A673 (cell line): ENCODE data around the gene STX17. TPM values are rescaled to one million over a fixed set of nuclear protein-coding genes. Genes with fewer than 3 reads are reported as not detected.

Experiments used
- BruUV-seq: library from RNA; stranded (reverse); fragments of 400-500 nt; replicated peaks from 2 replicates; lab custom pipeline; 2021; lab: Mats Ljungman, UMichigan
- CTCF ChIA-PET: fragments of 300-600 bp; sonication (Branson Sonifier 250); formaldehyde crosslinking; loops from one replicate; lab custom pipeline; 2022; ENCODE audit warnings: antibody characterized with exemption; lab: Charles Lee
- POLR2A ChIA-PET: fragments of 300-600 bp; sonication (Branson Sonifier 250); formaldehyde crosslinking; loops from one replicate; lab custom pipeline; 2022; ENCODE audit warnings: antibody characterized with exemption; ENCODE audit not compliant: low non-redundant PET; lab: Charles Lee
- DNase-seq: peaks from one replicate; pipeline ENCODE4 v3.0.0-alpha.2; 2015; ENCODE audit warnings: low spot score
- H3K27ac ChIP-seq: fragments of 200-600 bp; sonication (generic); 2 replicates; pipeline ENCODE4 v1.5.1; 2016; ENCODE audit warnings: mixed run types, low read depth, mild to moderate bottlenecking, mixed read lengths, antibody characterized with exemption, low read length; ENCODE audit not compliant: poor library complexity, severe bottlenecking
- H3K27me3 ChIP-seq: fragments of 200-600 bp; sonication (generic); replicated peaks from 2 replicates; pipeline ENCODE4 v1.6.1; 2017; ENCODE audit warnings: mixed run types, low read depth, mild to moderate bottlenecking, mixed read lengths, antibody characterized with exemption, low read length; ENCODE audit not compliant: insufficient read depth, poor library complexity
- H3K36me3 ChIP-seq: fragments of 200-600 bp; sonication (generic); 2 replicates; pipeline ENCODE4 v1.6.1; 2016; ENCODE audit warnings: mixed run types, mild to moderate bottlenecking, mixed read lengths, antibody characterized with exemption, low read length; ENCODE audit not compliant: insufficient read depth, poor library complexity, severe bottlenecking
- H3K4me1 ChIP-seq: fragments of 200-600 bp; sonication (generic); 2 replicates; pipeline ENCODE4 v1.6.1; 2017; ENCODE audit warnings: mixed run types, mild to moderate bottlenecking, mixed read lengths, antibody characterized with exemption, low read length; ENCODE audit not compliant: insufficient read depth, poor library complexity, severe bottlenecking
- H3K4me3 ChIP-seq: fragments of 200-600 bp; sonication (generic); 2 replicates; pipeline ENCODE4 v1.5.1; 2016; ENCODE audit warnings: low read depth, mixed run types, mild to moderate bottlenecking, mixed read lengths, low read length; ENCODE audit not compliant: poor library complexity, severe bottlenecking
- H3K9me3 ChIP-seq: fragments of 200-600 bp; sonication (generic); 2 replicates; pipeline ENCODE4 v1.6.1; 2016; ENCODE audit warnings: mixed run types, low read depth, mild to moderate bottlenecking, mixed read lengths, antibody characterized with exemption, low read length; ENCODE audit not compliant: poor library complexity, severe bottlenecking
- EZH2 ChIP-seq: fragments of 200-600 bp; sonication (generic); IDR thresholded peaks from 2 replicates; pipeline ENCODE4 v1.6.1; 2017; ENCODE audit warnings: borderline replicate concordance, low read depth, mild to moderate bottlenecking, mixed read lengths, antibody characterized with exemption, low read length; ENCODE audit not compliant: poor library complexity, severe bottlenecking
- intact Hi-C: fragments of 100-400 bp; cut with micrococcal nuclease; formaldehyde crosslinking; loops from one replicate; pipeline ENCODE4 v1.10.0; 2022; ENCODE audit not compliant: unreplicated experiment
- total RNA-seq: library from RNA; stranded (reverse); gene quantifications from 2 replicates; pipeline ENCODE4 v1.2.3, GENCODE V29; 2021
- TF ChIP-seq, protein P1 (sequence below): fragments of 300-800, 200-600 bp; sonication (generic); conservative IDR thresholded peaks from 2 replicates; pipeline ENCODE4 v1.5.1; 2017; ENCODE audit warnings: low read depth, mild to moderate bottlenecking, antibody characterized with exemption, low read length, moderate library complexity, mixed read lengths

STX17 gene
- total RNA-seq, 1 experiment from 2014 or later = 20.9 TPM

DNA sequence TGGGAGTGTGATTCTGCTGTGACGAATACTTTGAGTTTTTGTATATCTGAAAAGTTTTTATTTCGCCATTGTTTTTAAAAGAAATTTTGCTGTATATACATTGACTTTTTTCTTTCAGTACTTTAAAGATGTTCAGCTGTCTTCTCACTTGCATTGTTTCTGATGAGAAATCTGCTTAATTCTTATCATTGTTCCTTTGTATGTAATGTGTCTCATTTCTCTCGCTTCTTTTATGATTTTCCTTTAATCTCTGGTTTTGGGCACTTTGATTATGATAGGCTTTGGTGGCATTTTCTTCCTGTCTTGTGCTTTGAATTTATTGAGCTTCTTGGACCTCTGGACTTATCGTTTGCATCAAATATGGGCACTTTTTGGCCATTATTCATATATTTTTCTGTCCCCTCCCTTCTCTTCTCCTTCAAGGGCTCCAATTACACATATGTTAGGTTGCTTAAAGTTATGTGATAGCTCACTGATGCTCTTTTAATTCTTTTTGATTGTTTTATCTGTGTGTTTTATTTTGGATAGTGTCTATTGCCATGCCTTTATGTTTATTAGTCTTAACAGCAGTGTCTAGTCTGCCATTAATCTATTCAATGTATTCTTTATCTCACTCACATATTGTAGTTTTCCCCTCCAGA is 30.6 kb downstream of the STX17 start:
- H3K4me3 ChIP-seq = no peak overlapping the region
- no peaks in the 10 kb centered on the region for H3K27me3 ChIP-seq
- TF ChIP-seq, protein P1, sequence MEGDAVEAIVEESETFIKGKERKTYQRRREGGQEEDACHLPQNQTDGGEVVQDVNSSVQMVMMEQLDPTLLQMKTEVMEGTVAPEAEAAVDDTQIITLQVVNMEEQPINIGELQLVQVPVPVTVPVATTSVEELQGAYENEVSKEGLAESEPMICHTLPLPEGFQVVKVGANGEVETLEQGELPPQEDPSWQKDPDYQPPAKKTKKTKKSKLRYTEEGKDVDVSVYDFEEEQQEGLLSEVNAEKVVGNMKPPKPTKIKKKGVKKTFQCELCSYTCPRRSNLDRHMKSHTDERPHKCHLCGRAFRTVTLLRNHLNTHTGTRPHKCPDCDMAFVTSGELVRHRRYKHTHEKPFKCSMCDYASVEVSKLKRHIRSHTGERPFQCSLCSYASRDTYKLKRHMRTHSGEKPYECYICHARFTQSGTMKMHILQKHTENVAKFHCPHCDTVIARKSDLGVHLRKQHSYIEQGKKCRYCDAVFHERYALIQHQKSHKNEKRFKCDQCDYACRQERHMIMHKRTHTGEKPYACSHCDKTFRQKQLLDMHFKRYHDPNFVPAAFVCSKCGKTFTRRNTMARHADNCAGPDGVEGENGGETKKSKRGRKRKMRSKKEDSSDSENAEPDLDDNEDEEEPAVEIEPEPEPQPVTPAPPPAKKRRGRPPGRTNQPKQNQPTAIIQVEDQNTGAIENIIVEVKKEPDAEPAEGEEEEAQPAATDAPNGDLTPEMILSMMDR = no peak
- TF ChIP-seq EZH2 = no peak
- H3K9me3 ChIP-seq = no peaks in the 10 kb centered on the region
- H3K27ac ChIP-seq = no peak overlapping the region
- H3K36me3 ChIP-seq = no peaks in the 10 kb centered on the region
- POLR2A ChIA-PET = no interaction called here
- intact Hi-C loops = no loop called here
- CTCF ChIA-PET = no interaction called here
- DNase-seq = no peak
- no peaks in the 10 kb centered on the region for H3K4me1 ChIP-seq
- BruUV-seq = no TSS peak

DNA sequence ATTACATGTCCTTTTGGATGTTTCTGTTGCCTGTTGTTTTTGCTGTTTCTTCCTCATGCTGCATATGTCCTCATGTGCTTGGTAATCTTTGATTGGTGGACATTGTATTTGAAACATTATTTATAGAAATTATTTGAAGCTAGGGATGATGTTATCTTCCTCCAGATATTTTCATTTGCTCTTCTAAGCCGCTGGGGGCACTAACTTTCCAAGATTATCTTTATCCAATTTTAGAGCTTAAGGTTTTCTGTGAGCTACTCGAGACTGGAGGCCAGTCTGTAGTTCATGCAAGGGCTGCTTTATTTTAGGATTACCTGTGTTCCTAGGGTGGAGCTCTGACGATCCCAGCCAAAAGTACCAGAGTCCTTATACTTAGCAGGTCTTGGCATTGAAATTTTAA is 40.9 kb downstream of the STX17 start:
- no TSS peak for BruUV-seq
- Histone ChIP-seq H3K36me3 (no peaks in the 10 kb centered on the region), H3K4me1 (peaks cover 8% of the 10 kb centered on the region), H3K4me3 (no peak overlapping the region), H3K9me3 (no peaks in the 10 kb centered on the region), H3K27ac (no peak overlapping the region), H3K27me3 (no peaks in the 10 kb centered on the region)
- no peak for TF ChIP-seq EZH2
- TF ChIP-seq, protein P1 = no peak
- no peak for DNase-seq
- intact Hi-C loops = no loop called here
- ChIA-PET CTCF (no interaction called here), POLR2A (no interaction called here)

DNA sequence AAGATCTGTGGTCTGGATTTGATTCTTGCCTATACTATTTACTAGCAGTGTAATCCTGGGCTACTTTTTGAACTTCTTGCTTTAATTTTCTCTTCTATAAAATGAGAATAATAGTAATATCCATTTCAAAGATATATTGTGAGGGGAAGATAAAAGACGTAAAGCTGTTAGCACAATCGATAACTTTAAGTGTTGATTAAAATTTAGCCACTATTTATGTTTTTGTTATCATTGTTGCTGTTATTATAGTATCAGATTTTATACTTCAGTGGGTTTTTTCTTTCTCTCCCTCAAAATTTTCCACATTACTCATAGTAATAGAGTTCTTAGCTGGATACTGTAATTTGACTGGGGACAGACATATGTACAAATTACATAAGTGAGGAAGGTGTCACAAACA is 42.0 kb downstream of the STX17 start:
- ChIA-PET POLR2A (no interaction called here), CTCF (interaction anchor here (0.5 kb wide), 1 partner anchor 299 kb away, joined by 5 read pairs; no protein-coding TSS in a partner anchor)
- H3K9me3 ChIP-seq = no peaks in the 10 kb centered on the region
- no TSS peak for BruUV-seq
- H3K4me1 ChIP-seq = peaks cover 8% of the 10 kb centered on the region
- DNase-seq = no peak
- no peak overlapping the region for H3K4me3 ChIP-seq
- TF ChIP-seq EZH2 = no peak
- TF ChIP-seq, protein P1 = no peak
- H3K27ac ChIP-seq = no peak overlapping the region
- no peaks in the 10 kb centered on the region for H3K27me3 ChIP-seq
- intact Hi-C loops = no loop called here
- no peaks in the 10 kb centered on the region for H3K36me3 ChIP-seq
